MM.1S (cell line): ENCODE results near the gene SDR42E2.
"Not testable (repeated sequence)": the region's sequence is repeated elsewhere in the genome, so short reads cannot be mapped to it uniquely, and the experiment has no call there.

ENCODE experiments used
- DNase-seq: peaks from one replicate; pipeline ENCODE4 v3.0.0-alpha.2; 2015
- H2AFZ ChIP-seq: fragments of 300-600 bp; sonication (generic); 2 replicates; pipeline ENCODE4 v1.6.0; 2016; ENCODE audit warnings: antibody characterized with exemption, low read length
- H3F3A ChIP-seq: fragments of 300-600 bp; sonication (generic); 2 replicates; pipeline ENCODE4 v1.6.1; 2016; ENCODE audit warnings: mild to moderate bottlenecking, antibody characterized with exemption, low read length, moderate library complexity, mixed read lengths; ENCODE audit not compliant: insufficient read depth
- H3K27ac ChIP-seq: fragments of 300-600 bp; sonication (generic); 2 replicates; pipeline ENCODE4 v1.5.1; 2016; ENCODE audit warnings: mild to moderate bottlenecking, low read length
- H3K27me3 ChIP-seq: fragments of 300-600 bp; sonication (generic); replicated peaks from 2 replicates; pipeline ENCODE4 v1.6.0; 2016; ENCODE audit warnings: low read length; ENCODE audit not compliant: insufficient read depth
- H3K36me3 ChIP-seq: fragments of 300-600 bp; sonication (generic); replicated peaks from 2 replicates; pipeline ENCODE4 v1.6.1; 2016; ENCODE audit warnings: mild to moderate bottlenecking, low read length, mixed read lengths; ENCODE audit not compliant: insufficient read depth
- H3K4me1 ChIP-seq: fragments of 300-600 bp; sonication (generic); 2 replicates; pipeline ENCODE4 v1.6.1; 2016; ENCODE audit warnings: low read length, mixed read lengths
- H3K4me2 ChIP-seq: fragments of 300-600 bp; sonication (generic); 2 replicates; pipeline ENCODE4 v1.6.0; 2016; ENCODE audit warnings: low read depth, low read length
- H3K4me3 ChIP-seq: fragments of 300-600 bp; sonication (generic); 2 replicates; pipeline ENCODE4 v1.5.1; 2016; ENCODE audit warnings: low read length, mixed read lengths
- H3K79me2 ChIP-seq: fragments of 300-600 bp; sonication (generic); 2 replicates; pipeline ENCODE4 v1.6.1; 2016; ENCODE audit warnings: mixed run types, low read length, mixed read lengths
- H3K9ac ChIP-seq: fragments of 300-600 bp; sonication (generic); 2 replicates; pipeline ENCODE4 v1.6.1; 2016; ENCODE audit warnings: low read length, mixed read lengths
- H3K9me2 ChIP-seq: fragments of 300-600 bp; sonication (generic); replicated peaks from 2 replicates; pipeline ENCODE4 v1.6.1; 2016; ENCODE audit warnings: mild to moderate bottlenecking, low read length, mixed read lengths; ENCODE audit not compliant: insufficient read depth
- H3K9me3 ChIP-seq: fragments of 300-600 bp; sonication (generic); replicated peaks from 2 replicates; pipeline ENCODE4 v1.6.1; 2016; ENCODE audit warnings: mild to moderate bottlenecking, low read length, mixed read lengths; ENCODE audit not compliant: insufficient read depth
- H4K20me1 ChIP-seq: fragments of 300-600 bp; sonication (generic); 2 replicates; pipeline ENCODE4 v1.6.1; 2016; ENCODE audit warnings: mild to moderate bottlenecking, low read length, moderate library complexity, mixed read lengths; ENCODE audit not compliant: insufficient read depth
- EZH2 ChIP-seq: fragments of 300-600 bp; sonication (generic); optimal IDR thresholded peaks from 2 replicates; pipeline ENCODE3; 2017; ENCODE audit warnings: low read depth, mild to moderate bottlenecking, antibody characterized with exemption, low read length, mixed read lengths
- EZH2phosphoT487 ChIP-seq: fragments of 300-600 bp; sonication (generic); IDR thresholded peaks from 2 replicates; pipeline ENCODE4 v1.6.1; 2018; ENCODE audit warnings: antibody characterized with exemption, low read length
- TF ChIP-seq, protein P1 (sequence below): fragments of 300-600 bp; sonication (generic); IDR thresholded peaks from 2 replicates; pipeline ENCODE4 v1.5.1; 2016; ENCODE audit warnings: antibody characterized with exemption, low read length, mixed read lengths

The SDR42E2 gene

GRCh38 chr16:22123759-22124490 is 38.4 kb upstream of the SDR42E2 start:
- H3K4me2 ChIP-seq = no peak overlapping the region
- H3K4me3 ChIP-seq = no peak overlapping the region
- no peaks in the 10 kb centered on the region for H3K9me2 ChIP-seq
- DNase-seq = no peak
- H4K20me1 ChIP-seq = no peaks in the 10 kb centered on the region
- no peaks in the 10 kb centered on the region for H3K9me3 ChIP-seq
- no peaks in the 10 kb centered on the region for H3K27me3 ChIP-seq
- H3K79me2 ChIP-seq = no peaks in the 10 kb centered on the region
- no peaks in the 10 kb centered on the region for H3F3A ChIP-seq
- no peak overlapping the region for H3K27ac ChIP-seq
- H2AFZ ChIP-seq = no peak overlapping the region
- TF ChIP-seq, protein P1, sequence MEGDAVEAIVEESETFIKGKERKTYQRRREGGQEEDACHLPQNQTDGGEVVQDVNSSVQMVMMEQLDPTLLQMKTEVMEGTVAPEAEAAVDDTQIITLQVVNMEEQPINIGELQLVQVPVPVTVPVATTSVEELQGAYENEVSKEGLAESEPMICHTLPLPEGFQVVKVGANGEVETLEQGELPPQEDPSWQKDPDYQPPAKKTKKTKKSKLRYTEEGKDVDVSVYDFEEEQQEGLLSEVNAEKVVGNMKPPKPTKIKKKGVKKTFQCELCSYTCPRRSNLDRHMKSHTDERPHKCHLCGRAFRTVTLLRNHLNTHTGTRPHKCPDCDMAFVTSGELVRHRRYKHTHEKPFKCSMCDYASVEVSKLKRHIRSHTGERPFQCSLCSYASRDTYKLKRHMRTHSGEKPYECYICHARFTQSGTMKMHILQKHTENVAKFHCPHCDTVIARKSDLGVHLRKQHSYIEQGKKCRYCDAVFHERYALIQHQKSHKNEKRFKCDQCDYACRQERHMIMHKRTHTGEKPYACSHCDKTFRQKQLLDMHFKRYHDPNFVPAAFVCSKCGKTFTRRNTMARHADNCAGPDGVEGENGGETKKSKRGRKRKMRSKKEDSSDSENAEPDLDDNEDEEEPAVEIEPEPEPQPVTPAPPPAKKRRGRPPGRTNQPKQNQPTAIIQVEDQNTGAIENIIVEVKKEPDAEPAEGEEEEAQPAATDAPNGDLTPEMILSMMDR = no peak
- TF ChIP-seq EZH2 (no peak), EZH2phosphoT487 (no peak)
- H3K9ac ChIP-seq = no peak overlapping the region
- H3K36me3 ChIP-seq = no peaks in the 10 kb centered on the region
- H3K4me1 ChIP-seq = no peaks in the 10 kb centered on the region

DNA sequence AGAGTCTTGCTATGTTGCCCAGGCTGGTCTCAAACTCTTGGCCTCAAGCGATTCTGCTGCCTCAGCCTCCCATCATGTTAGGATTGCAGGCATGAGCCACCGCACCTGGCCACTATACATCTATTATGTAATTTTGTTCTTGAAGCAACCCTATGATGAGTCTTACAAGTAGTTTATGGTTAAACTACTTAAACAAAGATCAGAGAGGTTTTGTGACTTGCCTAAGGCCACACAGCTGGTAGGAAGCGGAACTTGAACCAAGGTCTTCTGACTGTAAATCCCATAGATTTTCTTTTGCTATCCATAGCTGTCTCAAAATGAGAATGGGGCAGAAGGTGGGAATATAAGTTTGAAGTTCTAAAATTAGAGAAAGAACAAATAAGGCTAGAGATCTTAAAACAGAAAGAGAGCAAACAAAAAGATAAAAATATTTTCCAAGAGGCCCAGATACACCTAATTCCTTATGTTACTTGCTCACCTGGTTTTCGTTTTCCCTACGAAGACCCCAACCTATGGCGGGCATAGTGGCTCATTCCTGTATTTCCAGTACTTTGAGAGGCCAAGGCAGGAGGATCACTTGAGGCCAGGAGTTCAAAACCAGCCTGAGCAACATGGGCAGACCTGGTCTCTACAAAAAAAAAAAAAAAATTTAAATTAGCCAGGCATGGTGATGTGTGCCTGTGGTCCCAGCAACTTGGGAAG is 37.6 kb upstream of the SDR42E2 start:
- Histone ChIP-seq H3K9me2 (no peaks in the 10 kb centered on the region), H3K4me3 (no peak overlapping the region), H4K20me1 (no peaks in the 10 kb centered on the region), H3F3A (no peaks in the 10 kb centered on the region), H2AFZ (no peak overlapping the region), H3K27ac (no peak overlapping the region), H3K4me1 (no peaks in the 10 kb centered on the region), H3K9ac (no peak overlapping the region), H3K27me3 (no peaks in the 10 kb centered on the region), H3K79me2 (no peaks in the 10 kb centered on the region), H3K36me3 (no peaks in the 10 kb centered on the region), H3K4me2 (no peak overlapping the region), H3K9me3 (no peaks in the 10 kb centered on the region)
- TF ChIP-seq, protein P1 = no peak
- no peak for TF ChIP-seq EZH2
- no peak for TF ChIP-seq EZH2phosphoT487
- no peak for DNase-seq

DNA sequence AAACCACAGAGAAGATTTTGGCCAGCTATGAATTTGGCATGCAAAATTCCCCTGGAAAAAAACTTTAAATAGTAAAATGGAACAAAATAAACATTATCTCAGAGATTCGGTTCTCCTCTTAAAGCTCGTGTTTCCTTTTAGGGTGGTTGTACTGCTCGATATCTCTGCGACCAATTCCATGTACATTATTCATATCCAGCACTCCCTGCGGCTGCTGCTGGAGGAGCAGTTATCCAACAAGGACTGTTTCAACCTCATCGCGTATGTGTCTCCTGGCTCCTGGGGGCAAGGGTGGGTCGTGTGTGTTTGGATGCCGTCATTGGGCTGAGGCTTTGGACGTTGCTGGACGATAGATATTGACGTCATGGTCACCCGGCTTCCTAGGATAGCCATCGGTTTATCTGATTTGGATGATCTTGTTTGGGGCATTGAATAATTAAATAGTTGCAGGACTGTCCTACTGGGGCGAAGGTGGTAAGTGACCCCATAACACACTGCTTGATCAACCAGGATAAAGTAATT is 36.2 kb upstream of the SDR42E2 start:
- H3K4me2 ChIP-seq = no peak overlapping the region
- no peaks in the 10 kb centered on the region for H3K9me2 ChIP-seq
- H4K20me1 ChIP-seq = no peaks in the 10 kb centered on the region
- H3K4me1 ChIP-seq = no peaks in the 10 kb centered on the region
- H3K4me3 ChIP-seq = no peak overlapping the region
- no peak overlapping the region for H3K27ac ChIP-seq
- no peak for DNase-seq
- H2AFZ ChIP-seq = no peak overlapping the region
- no peak for TF ChIP-seq EZH2phosphoT487
- no peak for TF ChIP-seq EZH2
- TF ChIP-seq, protein P1 = no peak
- no peaks in the 10 kb centered on the region for H3K79me2 ChIP-seq
- no peaks in the 10 kb centered on the region for H3K9me3 ChIP-seq
- no peak overlapping the region for H3K9ac ChIP-seq
- H3K27me3 ChIP-seq = no peaks in the 10 kb centered on the region
- H3K36me3 ChIP-seq = no peaks in the 10 kb centered on the region
- H3F3A ChIP-seq = no peaks in the 10 kb centered on the region

DNA sequence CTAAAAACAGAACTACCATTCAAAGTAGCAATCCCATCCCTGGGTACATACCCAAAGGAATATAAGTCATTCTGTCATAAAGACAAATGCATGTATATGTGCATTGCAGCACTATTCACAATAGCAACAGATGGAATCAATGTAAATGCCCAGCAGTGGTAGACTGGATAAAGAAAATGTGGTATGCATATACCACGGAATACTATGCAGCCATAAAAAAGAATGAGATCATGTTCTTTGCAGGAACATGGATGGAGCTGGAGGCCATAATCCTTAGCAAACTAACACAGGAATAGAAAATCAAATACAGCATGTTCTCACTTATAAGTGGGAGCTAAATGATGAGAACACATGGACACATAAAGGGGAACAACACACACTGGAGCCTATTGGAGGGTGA is 33.8 kb upstream of the SDR42E2 start:
- not testable (repeated sequence) for H3K36me3 ChIP-seq, H3K4me2 ChIP-seq, DNase-seq

More for the DNA sequence above, 33.8 kb upstream of the SDR42E2 start:
- not testable (repeated sequence) for H3K27ac ChIP-seq, H3K9ac ChIP-seq, H2AFZ ChIP-seq, H3K9me2 ChIP-seq, H3K9me3 ChIP-seq, H3K27me3 ChIP-seq, H3K4me3 ChIP-seq, H3K4me1 ChIP-seq, H4K20me1 ChIP-seq, H3K79me2 ChIP-seq, H3F3A ChIP-seq
